Immature natural killer cell (primary cell): ENCODE results near the gene FYCO1. TPM values are rescaled to one million over a fixed set of nuclear protein-coding genes. Genes with fewer than 3 reads are reported as not detected.
"Not testable (repeated sequence)": the region's sequence is repeated elsewhere in the genome, so short reads cannot be mapped to it uniquely, and the experiment has no call there.

Experiments
- DNase-seq, 3 donors: peaks; one replicate each; pipeline ENCODE4 v3.0.0; 2022; ENCODE audit warnings: mixed read lengths in 1 of 3
- H3K27ac Mint-ChIP-seq, 6 donors: one replicate each; pipeline ENCODE4 v1.8.0; 2020; ENCODE audit warnings: mixed read lengths in 6 of 6, mild to moderate bottlenecking in 5 of 6, inconsistent platforms in 4 of 6, moderate library complexity in 3 of 6
- H3K27me3 Mint-ChIP-seq, 3 donors: one replicate each; pipeline ENCODE4 v1.8.0; 2020 to 2021; ENCODE audit warnings: low read depth in 3 of 3, mild to moderate bottlenecking in 3 of 3, mixed read lengths in 3 of 3, moderate library complexity in 3 of 3, inconsistent platforms in 1 of 3
- H3K36me3 Mint-ChIP-seq, 3 donors: one replicate each; pipeline ENCODE4 v1.8.0; 2020; ENCODE audit warnings: mixed read lengths in 3 of 3, inconsistent platforms in 2 of 3, mild to moderate bottlenecking in 2 of 3
- H3K4me1 Mint-ChIP-seq, 2 donors: one replicate each; pipeline ENCODE4 v1.8.0; 2020; ENCODE audit warnings: inconsistent platforms in 2 of 2, mild to moderate bottlenecking in 2 of 2, mixed read lengths in 2 of 2, moderate library complexity in 1 of 2
- H3K4me3 Mint-ChIP-seq, 5 donors: one replicate each; pipeline ENCODE4 v1.8.0; 2020; ENCODE audit warnings: mild to moderate bottlenecking in 5 of 5, mixed read lengths in 5 of 5, inconsistent platforms in 3 of 5, moderate library complexity in 3 of 5
- H3K9me3 Mint-ChIP-seq, 6 donors: one replicate each; pipeline ENCODE4 v1.8.0; 2020; ENCODE audit warnings: mild to moderate bottlenecking in 6 of 6, mixed read lengths in 6 of 6, inconsistent platforms in 4 of 6, moderate library complexity in 3 of 6
- polyA plus RNA-seq, 3 donors: library from polyadenylated mRNA; unstranded; fragments of 300-500 nt; fragmentation: Illumina TruSeq; gene quantifications; one replicate each; pipeline ENCODE4 v1.2.3, GENCODE V29; 2021

Gene FYCO1
- polyA plus RNA-seq, 3 donors from 2014 or later: 0.22 to 6.1 (median 2.1) TPM

DNA sequence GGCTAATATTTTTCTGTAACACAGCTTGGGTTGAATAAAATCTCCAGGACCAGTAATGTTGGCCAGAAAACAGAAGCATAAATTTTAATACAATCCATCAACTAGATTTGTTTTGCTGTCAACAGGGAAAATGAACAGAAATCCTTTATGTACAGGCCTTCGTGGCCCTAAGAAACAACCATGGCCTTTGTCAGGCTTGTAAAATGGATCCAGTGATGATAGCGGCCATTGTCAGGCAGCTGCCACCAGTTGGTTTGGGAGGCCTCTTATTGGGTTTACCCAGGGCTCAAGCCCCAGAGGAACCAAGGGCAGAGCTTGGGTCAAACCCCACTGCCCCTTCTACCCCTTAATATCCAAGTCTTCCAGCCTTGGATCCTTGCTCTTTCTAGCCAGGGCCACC is 5.6 kb upstream of the FYCO1 start:
- Mint-ChIP-seq H3K9me3 (no peaks in the 10 kb centered on the region), H3K36me3 (peaks cover 0 to 4% (median 0%) of the 10 kb centered on the region in 3 donors), H3K27me3 (peaks cover 0 to 7% (median 0%) of the 10 kb centered on the region in 3 donors), H3K4me1 (peaks cover 6 to 8% of the 10 kb centered on the region in 2 donors), H3K27ac (no peak overlapping the region), H3K4me3 (no peak overlapping the region)
- DNase-seq: no peak

DNA sequence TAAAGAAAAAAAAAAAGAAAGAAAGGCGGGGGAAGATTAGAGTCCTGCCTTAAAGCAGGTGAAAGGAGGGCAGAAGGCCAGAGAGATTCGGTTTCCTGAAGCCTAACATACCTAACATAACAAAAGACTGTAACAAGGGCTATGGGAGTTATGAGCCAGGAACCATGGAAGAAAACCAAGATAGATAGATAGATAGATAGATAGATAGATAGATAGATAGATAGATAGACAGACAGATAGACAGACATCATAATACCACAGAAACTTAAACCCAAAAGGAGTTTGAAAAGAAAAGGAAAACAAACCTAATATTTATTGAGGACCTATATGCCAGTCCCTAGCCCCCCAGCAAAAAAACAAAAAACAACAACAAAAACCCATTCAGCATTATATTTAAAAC is 2.3 kb upstream of the FYCO1 start:
- peaks cover 0 to 4% (median 3%) of the 10 kb centered on the region in 3 donors for H3K36me3 Mint-ChIP-seq
- peaks cover 7 to 15% (median 9%) of the 10 kb centered on the region in 3 donors for H3K27me3 Mint-ChIP-seq
- H3K27ac Mint-ChIP-seq: peak overlapping the region in 2 of 6 donors; percentile 45 to 63
- no peak overlapping the region for H3K4me3 Mint-ChIP-seq
- DNase-seq: no peak
- no peaks in the 10 kb centered on the region for H3K9me3 Mint-ChIP-seq
- H3K4me1 Mint-ChIP-seq: peaks cover 28 to 33% of the 10 kb centered on the region in 2 donors

DNA sequence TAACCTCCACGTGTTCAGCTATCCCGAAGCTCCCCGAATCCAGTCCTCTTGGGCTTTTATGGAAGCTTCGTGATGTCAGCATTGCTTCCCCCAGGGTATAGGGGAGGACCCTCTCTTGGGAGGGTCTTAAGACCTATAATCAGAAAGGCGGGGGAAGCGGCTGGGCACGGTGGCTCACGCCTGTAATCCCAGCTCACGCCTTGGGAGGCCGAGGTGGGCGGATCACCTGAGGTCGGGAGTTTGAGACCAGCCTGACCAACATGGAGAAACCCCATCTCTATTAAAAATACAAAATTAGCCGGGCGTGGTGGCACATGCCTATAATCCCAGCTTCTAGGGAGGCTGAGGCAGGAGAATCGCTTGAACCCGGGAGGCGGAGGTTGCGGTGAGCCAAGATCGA is 1.9 kb upstream of the FYCO1 start:
- DNase-seq, H3K9me3 Mint-ChIP-seq, H3K27ac Mint-ChIP-seq, H3K36me3 Mint-ChIP-seq, H3K4me3 Mint-ChIP-seq: not testable (repeated sequence)
- peaks cover 32 to 38% of the 10 kb centered on the region in 2 donors for H3K4me1 Mint-ChIP-seq
- peaks cover 9 to 15% (median 9%) of the 10 kb centered on the region in 3 donors for H3K27me3 Mint-ChIP-seq

DNA sequence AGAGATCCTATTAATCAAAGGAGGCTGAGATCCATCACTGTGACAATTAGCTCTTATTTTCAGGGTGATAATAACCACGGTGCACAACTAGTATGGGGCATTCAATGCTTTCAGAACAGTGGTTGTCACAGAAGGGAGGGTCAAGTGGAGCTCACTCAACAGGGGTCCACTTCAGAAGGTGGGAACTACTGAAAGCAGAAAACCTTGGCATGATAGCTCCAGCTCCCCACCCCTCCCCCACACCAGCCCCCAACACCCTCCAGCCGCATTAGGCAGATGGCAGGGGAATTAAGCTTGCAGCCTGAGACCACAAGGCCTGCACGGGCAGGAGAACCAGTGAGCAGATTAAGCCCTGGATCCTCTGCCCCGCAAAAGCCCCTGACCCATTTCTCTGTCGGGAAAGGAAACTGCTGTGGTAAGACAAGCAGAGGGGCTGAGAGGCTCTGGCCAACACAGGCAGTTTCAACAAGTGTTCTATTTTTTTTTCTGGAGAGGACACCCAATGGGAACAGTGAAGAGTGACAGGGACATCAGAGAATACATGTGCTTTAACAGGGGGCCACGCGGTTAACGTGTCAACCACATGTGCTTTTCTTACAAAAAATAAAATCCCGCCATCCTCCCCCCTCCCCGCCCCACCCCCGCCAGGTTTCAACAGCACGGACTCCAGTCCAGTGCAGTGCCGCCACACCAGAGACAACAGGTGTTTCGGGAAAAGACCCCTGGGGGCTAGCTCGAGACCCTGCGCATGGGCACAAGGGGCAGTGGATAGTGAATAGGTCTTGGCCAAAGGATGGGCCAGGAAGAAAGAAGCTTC is 997 bp downstream of the FYCO1 start:
- Mint-ChIP-seq H3K4me3 (peak overlapping the region; percentile 84 to 94 (median 91)), H3K4me1 (peaks cover 58 to 65% of the 10 kb centered on the region in 2 donors), H3K9me3 (no peaks in the 10 kb centered on the region), H3K27me3 (peaks cover 9 to 13% (median 12%) of the 10 kb centered on the region in 3 donors), H3K36me3 (peaks cover 0 to 5% (median 1%) of the 10 kb centered on the region in 3 donors), H3K27ac (peak overlapping the region; percentile 89 to 97 (median 92))
- peak; percentile 85 to 88 (median 86) for DNase-seq

DNA sequence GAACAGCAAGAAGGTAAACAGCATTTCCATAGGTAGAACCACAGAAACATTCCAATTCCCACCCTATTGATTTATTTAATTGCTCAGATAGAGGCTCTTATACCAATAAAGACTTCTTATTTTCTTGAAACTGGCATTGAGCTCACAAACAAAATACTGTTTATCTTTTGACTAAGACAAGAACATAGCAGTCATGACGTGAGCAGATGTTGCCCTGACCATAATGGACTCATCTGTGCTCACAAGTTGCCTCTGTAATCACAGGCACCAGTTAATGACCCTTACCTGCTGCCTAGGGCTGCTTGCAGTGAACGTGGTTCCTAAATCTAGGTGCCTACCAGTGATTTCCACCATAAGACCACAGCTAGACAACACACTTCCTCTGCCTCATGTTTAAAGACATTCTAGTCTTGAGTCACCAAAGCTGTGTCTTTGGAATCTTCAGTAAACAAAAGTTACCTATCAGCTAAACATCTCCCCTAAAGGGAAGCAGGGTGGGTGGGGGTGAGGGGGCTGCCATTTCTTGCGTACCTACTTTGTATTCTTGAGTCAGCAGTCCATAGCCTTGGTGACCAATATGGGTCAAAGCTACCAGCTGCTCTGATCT is 2.1 kb downstream of the FYCO1 start:
- Mint-ChIP-seq H3K4me1 (peaks cover 69 to 76% of the 10 kb centered on the region in 2 donors), H3K4me3 (peak overlapping the region; percentile 66 to 82 (median 73)), H3K27me3 (peaks cover 9 to 13% (median 12%) of the 10 kb centered on the region in 3 donors), H3K9me3 (no peaks in the 10 kb centered on the region), H3K27ac (peak overlapping the region; percentile 69 to 89 (median 82)), H3K36me3 (peaks cover 0 to 5% (median 0%) of the 10 kb centered on the region in 3 donors)
- DNase-seq: peak; percentile 29 to 30 (median 30)

DNA sequence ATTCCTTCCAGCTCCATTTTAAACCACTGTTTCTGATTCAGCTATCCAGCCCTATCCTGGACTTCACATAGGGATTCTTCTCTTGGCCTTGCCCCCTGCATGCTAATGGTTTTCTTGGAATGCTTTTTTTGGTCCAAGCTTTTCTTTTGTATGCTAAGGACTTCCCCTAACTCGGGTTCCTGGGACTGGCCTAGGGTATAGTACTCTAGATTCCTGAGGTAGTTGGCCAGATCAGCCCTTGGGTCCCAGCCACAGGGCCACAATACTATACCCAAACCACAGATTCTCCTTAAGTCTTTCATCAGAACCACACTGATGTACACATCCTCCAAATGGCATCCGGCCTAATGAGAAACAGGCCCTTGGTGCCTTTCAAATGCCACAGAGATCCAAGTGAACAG is 2.8 kb downstream of the FYCO1 start:
- Mint-ChIP-seq H3K4me3 (peak overlapping the region; percentile 66 to 82 (median 73)), H3K27ac (peak overlapping the region; percentile 69 to 88 (median 80)), H3K4me1 (peaks cover 75 to 84% of the 10 kb centered on the region in 2 donors), H3K36me3 (peaks cover 0 to 5% (median 0%) of the 10 kb centered on the region in 3 donors), H3K9me3 (no peaks in the 10 kb centered on the region), H3K27me3 (peaks cover 9 to 13% (median 12%) of the 10 kb centered on the region in 3 donors)
- DNase-seq: no peak

DNA sequence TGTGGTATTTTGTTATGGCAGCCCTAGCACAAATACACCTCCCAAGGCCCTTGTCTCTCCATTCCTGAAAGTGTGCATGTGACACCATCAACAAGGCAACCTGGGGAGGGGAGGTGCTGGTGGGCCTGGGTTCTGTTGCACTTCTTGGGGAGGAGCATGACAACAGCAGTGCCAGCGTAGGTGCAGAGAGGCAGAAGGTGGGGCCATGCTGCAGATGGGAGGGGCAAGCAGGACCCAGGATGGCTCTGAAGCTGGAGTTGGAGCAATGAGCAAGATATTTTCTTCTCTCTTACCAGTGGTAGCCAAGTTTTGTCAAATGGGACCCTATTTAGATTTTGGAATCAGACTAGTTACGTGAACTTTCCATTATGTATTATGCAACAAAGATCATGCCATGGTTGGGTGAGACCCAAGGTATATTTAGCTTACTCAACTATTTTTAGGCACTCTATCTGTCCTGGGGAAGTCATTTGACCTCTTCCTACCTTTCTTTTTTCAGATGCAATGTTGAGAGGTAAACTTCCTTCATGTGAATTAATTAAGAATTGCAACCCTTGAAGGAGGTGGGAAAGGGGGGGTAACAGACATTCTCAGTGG is 3.4 kb downstream of the FYCO1 start:
- Mint-ChIP-seq H3K27me3 (peaks cover 9 to 13% (median 12%) of the 10 kb centered on the region in 3 donors), H3K4me3 (peak overlapping the region; percentile 58 to 82 (median 73)), H3K36me3 (peaks cover 0 to 5% (median 2%) of the 10 kb centered on the region in 3 donors), H3K27ac (peak overlapping the region in 5 of 6 donors; percentile 61 to 84 (median 76)), H3K9me3 (no peaks in the 10 kb centered on the region), H3K4me1 (peaks cover 81 to 88% of the 10 kb centered on the region in 2 donors)
- no peak for DNase-seq

DNA sequence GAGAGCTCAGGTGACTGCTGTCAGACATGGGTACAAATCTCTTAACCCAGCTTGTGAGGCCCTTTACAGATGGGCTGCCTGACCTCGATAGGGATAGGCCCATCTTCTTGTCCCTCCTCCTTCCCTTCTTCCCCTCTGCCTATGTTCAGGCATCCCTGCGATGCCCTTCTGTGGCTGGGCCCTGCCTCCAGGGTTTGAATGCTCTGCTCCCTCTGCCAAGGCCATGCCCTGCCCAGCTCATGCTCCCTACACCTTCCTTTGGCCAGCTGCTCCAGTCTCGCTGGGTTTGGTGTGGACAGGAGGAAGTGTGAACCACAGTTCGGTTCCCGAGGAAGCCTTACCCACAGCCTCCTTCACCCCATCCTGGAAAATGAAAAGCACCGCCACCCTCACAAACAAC is 4.3 kb downstream of the FYCO1 start:
- peak overlapping the region; percentile 25 to 78 (median 62) for H3K4me3 Mint-ChIP-seq
- no peaks in the 10 kb centered on the region for H3K9me3 Mint-ChIP-seq
- peaks cover 0 to 9% (median 3%) of the 10 kb centered on the region in 3 donors for H3K36me3 Mint-ChIP-seq
- peak in 1 of 3 donors; percentile 49 for DNase-seq
- peaks cover 9 to 13% (median 12%) of the 10 kb centered on the region in 3 donors for H3K27me3 Mint-ChIP-seq
- H3K27ac Mint-ChIP-seq: peak overlapping the region; percentile 56 to 92 (median 70)
- H3K4me1 Mint-ChIP-seq: peaks cover 84 to 91% of the 10 kb centered on the region in 2 donors

DNA sequence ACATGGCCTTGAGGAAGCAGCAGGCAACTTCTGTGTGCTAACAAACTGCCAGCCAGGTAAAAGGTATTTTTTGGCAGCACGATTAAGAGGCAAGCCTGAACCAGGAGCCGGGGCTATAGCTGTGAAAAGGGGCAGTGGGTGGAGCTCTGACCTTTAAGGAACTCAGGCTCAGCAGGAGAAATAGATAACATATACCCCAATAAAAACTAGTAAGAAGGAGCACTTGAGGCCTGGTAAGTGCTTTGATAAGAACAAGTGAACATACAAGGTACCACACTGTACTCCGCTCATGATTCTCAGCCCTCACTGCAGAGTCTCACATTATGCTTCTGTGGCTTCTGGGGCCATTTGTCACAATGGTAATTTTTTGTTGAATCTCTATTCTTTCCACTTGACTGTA is 5.4 kb downstream of the FYCO1 start:
- H3K36me3 Mint-ChIP-seq: peaks cover 0 to 9% (median 3%) of the 10 kb centered on the region in 3 donors
- H3K27me3 Mint-ChIP-seq: peaks cover 6 to 12% (median 9%) of the 10 kb centered on the region in 3 donors
- no peaks in the 10 kb centered on the region for H3K9me3 Mint-ChIP-seq
- DNase-seq: no peak
- peak overlapping the region in 5 of 6 donors; percentile 4 to 74 (median 46) for H3K27ac Mint-ChIP-seq
- H3K4me1 Mint-ChIP-seq: peaks cover 85 to 95% of the 10 kb centered on the region in 2 donors
- peak overlapping the region in 3 of 5 donors; percentile 0 to 36 (median 7) for H3K4me3 Mint-ChIP-seq

DNA sequence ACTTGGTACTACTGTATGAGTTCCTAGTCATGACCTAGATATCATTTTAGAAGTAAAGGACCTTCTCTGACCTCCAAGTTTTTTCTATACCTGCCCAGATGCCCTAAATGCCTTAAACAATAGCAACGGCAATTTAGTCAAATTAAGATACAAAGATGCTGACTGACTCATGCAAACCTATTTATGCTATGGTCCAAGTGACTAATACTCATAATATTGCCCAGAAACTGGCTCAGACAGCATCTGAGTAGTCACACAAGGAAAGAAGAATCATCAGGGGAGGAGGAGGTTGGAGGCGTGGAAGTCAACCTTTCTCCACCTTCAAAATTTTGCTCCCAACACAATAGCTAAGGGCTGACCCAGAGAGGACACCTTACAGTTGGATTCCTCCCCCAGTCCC is 6.8 kb downstream of the FYCO1 start:
- DNase-seq: no peak
- H3K36me3 Mint-ChIP-seq: peaks cover 0 to 18% (median 3%) of the 10 kb centered on the region in 3 donors
- no peaks in the 10 kb centered on the region for H3K9me3 Mint-ChIP-seq
- H3K27ac Mint-ChIP-seq: peak overlapping the region in 4 of 6 donors; percentile 2 to 63 (median 30)
- H3K4me1 Mint-ChIP-seq: peaks cover 81 to 95% of the 10 kb centered on the region in 2 donors
- H3K4me3 Mint-ChIP-seq: peak overlapping the region in 1 of 5 donors; percentile 8
- peaks cover 0 to 5% (median 0%) of the 10 kb centered on the region in 3 donors for H3K27me3 Mint-ChIP-seq

DNA sequence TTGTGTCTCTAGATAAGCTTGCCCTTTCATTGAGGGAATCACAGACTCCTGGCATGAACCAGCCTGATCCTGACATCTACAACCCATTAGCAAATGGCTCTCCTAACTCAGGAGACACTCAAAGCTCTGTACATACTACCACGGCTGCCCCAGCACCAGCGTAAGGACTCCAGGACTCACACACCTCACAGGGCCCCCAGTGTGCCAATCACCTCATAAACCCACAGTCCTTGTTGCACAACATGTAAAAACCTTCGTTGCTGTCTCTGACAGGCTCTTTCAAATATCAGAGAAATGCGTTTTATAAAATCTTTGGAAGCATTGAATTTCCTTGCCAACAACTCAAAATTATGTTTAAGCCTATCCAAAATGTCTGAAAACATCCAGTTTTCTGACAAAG is 7.3 kb downstream of the FYCO1 start:
- no peak for DNase-seq

DNA sequence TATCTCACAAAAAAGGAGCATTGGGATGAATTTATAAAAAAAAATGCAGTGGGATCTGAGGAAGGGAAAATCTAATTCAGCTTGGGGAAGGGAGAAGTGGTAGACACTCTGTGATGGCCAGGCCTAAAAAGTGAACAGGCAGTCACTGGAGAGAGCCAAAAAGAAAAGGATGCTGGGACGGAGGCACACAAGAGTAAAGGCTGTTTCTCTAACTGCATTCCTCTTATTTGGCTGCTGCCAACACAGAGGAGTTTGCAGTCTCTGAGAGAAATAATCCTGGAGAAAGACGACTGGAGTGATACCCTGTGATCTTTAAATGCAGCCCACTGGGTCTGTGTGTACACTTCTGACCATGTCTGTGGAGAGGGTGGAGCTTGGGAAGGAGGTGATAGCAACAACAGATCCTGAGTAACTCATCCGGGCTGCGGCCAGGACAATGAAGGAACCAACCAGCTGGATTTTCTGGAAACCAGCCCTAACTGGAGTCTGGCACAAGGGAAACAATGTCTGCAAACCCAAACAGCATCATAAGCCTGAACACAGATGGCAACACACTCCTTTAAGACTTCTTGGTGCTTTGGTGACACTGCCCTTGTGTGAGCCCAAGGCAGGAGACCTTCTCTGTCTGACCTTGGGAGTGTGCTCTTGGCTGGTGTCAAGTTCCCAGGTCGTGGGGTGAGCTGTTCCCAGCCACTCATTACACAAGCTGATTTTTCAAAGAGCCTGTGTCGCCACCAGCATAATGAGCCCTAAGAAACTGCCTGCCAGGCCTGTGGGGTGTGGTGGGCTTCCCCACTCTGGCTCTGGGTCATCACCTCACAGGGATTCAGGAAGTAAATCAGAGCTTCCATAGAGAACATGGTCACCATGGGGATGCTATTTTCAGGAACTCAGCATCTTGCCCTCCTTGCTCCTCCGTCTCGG is 8.0 kb downstream of the FYCO1 start:
- no peaks in the 10 kb centered on the region for H3K9me3 Mint-ChIP-seq
- H3K4me1 Mint-ChIP-seq: peaks cover 73 to 86% of the 10 kb centered on the region in 2 donors
- peak overlapping the region in 2 of 5 donors; percentile 4 to 36 for H3K4me3 Mint-ChIP-seq
- no peak for DNase-seq
- peaks cover 3 to 25% (median 8%) of the 10 kb centered on the region in 3 donors for H3K36me3 Mint-ChIP-seq
- peak overlapping the region in 5 of 6 donors; percentile 5 to 63 (median 43) for H3K27ac Mint-ChIP-seq
- H3K27me3 Mint-ChIP-seq: peaks cover 0 to 3% (median 1%) of the 10 kb centered on the region in 3 donors

More for the DNA sequence above, 7.3 kb downstream of the FYCO1 start:
- H3K4me3 Mint-ChIP-seq: peak overlapping the region in 2 of 5 donors; percentile 4 to 36
- H3K4me1 Mint-ChIP-seq: peaks cover 80 to 93% of the 10 kb centered on the region in 2 donors
- H3K9me3 Mint-ChIP-seq: no peaks in the 10 kb centered on the region
- peaks cover 3 to 23% (median 3%) of the 10 kb centered on the region in 3 donors for H3K36me3 Mint-ChIP-seq
- peak overlapping the region in 5 of 6 donors; percentile 5 to 63 (median 33) for H3K27ac Mint-ChIP-seq
- H3K27me3 Mint-ChIP-seq: peaks cover 0 to 5% (median 1%) of the 10 kb centered on the region in 3 donors
